ENCODE measurements around the gene THAP3.
"Not testable (repeated sequence)": the region's sequence is repeated elsewhere in the genome, so short reads cannot be mapped to it uniquely, and the experiment has no call there.

THAP3 gene

DNA sequence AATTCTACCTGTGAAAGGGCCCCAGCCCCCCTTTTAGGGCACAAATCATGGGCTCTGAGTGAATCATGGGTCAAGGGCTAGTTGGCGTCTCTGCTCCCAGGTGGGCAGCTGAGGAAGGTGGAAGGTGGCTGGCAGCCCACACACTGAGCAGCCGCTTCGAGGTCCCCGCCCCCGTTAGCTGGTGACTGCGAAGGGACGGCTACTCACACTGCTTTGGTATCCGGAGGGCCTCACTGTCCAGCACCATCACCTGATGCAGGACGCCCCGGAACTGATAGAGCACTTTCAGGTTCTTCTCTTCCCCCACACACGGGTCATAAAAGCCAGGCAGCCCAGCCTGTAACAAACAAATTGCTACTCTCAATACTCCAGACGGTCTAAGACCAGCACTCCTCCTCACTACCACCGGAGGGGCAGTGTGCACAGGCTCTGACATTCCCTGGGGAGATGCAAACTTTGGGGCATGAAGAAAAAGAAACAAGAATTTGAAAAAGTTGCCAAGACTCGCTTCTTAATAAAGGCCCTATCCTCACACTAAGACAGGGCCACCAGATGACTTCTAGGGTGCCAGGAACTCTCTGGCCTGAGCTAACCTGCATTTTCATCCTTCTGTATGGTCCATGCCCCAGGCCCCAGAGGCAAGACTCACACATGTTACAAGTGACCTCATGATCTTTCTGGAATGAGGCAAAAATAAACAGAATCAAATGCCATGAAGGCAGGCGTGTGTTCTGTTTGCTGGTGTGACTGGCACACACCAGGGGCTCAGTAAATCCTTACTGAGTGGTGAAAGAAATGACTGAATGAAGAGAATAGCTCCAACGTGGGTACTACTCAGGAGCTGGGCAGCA, 11.5 kb downstream of the THAP3 start:
- peak; percentile 7 for DNase-seq

DNA sequence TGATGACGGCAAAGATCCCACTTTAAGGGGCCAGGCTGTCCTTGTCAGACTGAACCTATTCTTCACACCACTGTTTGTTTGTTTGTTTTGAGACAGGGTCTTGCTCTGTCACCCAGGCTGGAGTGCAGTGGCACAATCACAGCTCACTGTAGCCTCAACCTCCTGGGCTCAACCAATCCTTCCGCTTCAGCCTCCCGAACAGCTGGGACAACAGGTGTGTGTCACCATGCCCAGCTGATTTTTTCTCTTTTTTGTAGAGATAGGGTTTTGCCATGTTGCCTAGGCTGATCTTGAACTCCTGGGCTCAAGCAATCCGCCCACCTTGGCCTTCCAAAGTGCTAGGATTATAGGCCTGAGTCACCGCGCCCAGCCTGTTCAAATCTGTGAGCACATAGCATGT, 12.1 kb downstream of the THAP3 start:
- not testable (repeated sequence) for DNase-seq

DNA sequence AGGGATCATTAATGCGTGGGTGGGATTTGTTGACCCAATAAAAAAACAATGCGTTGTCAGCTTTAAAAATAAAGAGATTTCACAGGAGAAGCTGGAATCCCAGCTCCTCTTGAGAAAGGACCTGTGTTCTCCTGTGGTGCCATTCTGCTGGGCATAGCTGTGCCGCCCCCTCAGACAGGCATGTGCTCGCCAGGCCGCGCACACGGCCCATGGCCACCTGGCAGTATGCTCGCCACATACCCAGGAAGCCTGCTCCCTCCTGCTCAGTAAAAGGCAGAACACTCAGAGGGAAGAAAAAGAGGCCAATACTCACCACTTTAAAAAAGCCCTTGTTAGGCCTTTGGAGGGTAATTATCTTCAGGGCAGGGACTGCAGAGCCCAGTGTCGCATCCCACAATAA, 13.1 kb downstream of the THAP3 start:
- DNase-seq, result no peak

DNA sequence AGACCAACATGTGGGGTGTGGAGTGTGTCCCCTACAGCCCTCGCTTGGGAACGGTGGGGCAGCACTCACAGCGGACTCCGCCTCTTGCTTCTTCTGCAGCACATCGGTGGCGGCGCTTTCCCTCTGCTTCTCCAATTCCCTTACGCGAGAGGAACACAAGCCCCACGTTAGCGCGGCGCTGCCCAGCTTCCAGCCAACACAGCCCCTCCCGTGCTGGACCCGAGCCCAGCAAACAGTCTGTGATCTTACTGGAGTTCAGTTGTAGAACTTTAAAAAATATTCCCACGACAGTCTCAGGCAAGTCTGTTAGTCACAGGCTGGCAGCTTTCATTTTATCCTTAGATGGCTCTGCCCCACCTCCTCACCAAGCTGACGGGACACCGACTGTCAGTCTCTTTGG, 13.6 kb downstream of the THAP3 start:
- DNase-seq, result peak; percentile 30

DNA sequence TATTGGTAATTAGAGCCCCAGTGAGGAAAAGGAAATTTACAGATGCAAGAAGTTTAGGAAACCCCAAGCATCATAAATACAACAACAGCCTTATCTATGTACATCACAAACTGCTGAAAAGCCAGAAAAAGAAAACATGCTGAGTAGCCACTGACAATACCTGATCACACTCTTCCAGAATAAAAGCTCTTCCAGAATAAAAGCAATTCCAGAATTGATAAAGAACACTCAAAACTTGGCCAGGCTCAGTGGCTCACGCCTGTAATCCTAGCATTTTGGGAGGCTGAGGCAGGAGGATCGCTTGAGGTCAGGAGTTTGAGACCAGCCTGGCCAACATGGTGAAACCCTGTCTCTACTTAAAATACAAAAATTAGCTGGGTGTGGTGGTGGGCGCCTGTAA, 16.2 kb downstream of the THAP3 start:
- DNase-seq, result not testable (repeated sequence)

DNA sequence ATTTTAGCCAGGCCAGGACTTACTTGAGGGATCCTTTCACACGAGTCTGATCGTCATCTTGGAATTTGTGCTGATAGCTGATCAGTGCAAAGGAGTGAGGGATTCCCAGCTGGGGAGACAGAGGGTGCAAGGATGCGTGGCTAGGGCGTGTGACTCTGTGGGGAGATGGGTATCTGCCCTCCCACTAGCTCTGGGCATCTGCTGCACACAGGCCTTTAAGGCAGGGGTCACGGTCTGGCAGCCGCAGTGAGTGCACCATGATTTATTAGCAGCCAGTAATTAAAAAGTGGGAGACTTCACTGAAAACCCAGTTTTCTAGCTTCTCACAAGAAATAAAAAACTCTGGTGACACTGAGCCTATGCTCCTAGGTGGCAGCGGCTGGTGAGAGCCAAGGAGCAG, 20.4 kb downstream of the THAP3 start:
- no peak for DNase-seq

DNA sequence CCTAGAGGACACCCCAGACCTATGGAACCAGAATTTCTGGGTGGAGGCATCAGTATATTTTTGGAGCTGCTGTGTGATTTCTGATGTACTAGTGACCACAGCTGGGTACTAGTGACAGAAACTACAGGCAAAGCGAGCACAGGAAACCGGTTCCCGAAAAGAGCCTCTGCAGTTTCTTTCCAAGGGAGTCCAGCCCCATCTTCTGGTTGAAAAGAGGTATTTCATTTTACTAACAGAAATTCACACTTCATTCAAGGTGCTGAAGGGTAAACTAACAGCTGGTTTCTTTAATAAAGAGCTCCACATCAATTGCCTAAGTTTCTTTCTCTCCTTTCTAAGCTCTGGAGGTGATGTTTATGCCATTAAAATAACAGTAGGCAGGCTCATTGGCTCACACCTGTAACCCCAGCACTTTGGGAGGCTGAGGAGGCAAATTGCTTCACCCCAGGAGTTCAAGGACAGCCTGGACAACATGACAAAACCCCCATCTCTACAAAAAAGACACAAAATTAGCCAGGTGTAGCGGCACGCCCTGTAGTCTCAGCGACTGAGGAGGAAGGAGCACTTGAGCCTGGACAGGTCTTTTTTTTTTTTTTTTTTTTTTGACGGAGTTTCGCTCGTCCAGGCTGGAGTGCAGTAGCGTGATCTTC, 22.0 kb downstream of the THAP3 start:
- DNase-seq, result peak; percentile 48

DNA sequence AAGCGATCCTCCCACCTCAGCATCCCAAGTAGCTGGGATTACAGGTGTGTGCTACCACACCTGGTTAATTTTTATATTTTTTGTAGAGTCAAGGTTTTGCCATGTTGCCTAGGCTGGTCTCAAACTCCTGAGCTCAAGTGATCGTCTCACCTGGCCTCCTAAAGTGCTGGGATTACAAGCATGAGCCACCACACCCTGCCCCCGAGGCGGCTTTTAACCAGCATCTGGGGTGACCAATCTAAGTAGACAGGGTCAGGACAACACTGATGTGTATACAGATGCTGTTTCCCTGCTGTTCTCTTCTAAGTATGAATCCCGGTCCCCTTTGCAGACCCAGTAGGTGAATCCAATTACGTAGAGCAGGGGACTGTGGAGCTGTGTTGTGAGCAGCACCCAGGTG, 23.9 kb downstream of the THAP3 start:
- DNase-seq, result no peak

DNA sequence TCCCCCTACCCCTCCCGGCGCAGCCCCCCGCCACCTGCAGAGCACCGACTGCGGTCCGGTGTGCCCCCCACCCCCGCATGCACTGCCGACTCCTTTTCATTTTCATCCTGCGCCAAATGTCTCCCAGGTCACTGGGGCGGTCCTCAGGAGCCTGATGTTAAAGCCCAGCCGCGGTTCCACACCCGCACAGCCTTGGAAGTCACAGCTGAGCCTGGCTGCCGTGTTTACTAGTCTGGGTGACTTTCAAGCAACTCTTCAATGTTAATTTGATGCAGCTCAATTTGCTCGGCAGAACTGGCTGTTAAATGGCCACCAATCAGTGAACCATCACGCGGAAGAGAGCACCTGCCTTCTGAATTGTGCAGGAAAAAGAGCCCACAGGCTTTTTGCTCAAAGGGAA, 27.2 kb downstream of the THAP3 start:
- no peak for DNase-seq

DNA sequence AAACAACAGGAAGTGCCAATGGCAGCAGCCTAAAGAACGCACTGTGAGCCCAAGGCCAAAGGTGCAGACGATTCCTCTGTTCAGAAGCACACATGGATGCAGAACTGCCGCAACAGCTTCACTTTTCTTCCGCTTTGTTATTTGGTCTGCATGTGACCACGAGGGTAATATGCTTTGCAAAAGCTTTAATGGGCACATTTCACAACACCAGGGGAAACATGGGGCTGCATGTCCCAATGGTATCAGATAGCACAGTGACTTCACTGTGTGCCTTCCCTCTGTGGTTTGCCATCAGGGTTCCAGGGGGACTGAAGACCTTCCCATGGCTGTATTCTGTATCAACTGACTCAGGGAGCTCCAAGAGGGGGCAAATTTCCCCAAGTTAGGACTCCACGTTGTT, 28.3 kb downstream of the THAP3 start:
- DNase-seq, result no peak

DNA sequence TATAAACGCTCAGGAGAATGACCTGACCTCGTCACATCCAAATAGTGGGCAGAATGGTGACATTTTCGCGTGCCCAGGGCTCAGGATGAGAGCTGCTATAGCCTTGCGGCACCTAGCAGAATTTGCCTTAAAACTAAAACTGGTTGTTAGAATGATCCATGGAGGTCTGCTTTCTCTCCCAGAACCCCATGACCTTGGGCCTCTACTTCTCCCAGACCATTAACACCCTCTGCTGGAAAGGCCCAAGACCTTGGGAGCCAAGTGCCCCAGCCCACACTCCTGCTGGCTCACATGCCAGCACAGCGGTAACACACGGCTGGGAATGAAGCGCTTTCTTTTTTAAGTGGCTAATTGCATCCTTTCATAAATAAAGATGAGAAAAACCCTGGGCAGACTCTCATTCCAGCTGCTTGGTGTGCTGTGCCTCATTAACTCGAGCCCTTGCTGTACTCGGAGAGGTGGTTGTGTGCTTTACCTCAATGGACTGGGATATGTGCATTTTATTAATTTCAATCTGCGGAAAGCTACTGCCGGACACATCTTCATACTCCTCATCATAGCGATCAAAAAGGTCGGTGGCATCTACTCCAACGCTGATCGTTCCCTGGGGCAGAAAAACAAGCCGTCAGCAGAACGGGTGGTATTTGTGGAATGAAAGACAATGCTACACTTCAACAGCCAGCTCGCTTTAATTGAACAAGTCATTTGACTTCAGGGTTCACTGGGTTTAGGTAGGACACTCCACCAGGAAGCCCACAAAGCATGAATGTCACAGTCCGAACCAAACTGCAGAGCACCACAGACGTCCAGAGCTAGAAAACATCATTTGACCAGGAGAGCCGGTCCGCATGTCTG, 29.0 kb downstream of the THAP3 start:
- no peak for DNase-seq

DNA sequence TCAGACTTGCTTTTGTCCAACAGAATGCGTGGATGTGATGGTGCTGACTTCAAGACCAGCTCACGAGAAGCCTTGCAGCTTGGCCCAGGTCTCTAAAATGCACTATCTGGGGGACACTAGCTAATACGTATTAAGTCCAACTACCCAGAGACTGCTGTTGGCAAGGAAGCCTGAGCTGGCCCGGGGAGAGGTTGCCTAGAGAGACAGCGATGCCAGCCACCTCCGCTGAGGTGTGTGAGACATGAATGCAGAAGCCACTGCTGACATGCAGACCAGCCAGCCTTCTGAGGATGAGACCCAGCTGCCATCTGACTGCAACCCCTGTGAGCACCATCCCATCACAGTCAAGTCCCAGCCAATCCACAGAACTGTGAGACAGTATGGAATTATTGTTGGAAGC, 32.5 kb downstream of the THAP3 start:
- DNase-seq, result no peak

DNA sequence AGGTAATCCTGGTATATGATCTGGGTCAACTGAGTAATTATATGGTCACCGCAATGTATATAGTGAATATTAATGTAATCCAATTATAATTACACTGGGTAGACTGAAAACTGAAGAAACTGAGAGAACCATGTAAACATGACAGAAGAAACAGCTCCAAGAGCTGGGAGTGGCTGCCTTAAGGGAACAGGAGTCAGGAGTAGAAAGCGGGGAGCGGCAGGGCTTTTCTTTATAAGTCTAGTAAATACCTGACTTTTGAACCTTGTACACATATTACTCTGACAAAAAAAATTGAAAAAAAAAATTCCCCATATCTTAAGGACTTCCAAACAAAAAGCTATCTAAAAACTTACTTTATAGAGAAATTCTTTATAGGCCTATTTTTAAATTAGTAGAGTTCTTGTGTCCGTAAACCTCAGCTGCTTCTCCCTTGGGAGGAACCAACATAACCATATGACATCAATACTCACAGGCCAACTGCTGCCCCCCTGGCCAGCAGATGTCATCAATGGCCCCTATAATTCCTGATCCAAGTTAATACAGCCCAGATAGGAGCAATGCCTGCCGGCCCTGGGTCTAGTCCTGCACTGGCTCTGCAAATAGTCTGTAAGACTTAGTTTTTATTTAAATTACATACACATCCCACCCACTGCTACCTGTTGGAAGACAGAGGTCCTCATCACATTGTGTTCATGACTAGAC, 33.8 kb downstream of the THAP3 start:
- DNase-seq, result no peak

DNA sequence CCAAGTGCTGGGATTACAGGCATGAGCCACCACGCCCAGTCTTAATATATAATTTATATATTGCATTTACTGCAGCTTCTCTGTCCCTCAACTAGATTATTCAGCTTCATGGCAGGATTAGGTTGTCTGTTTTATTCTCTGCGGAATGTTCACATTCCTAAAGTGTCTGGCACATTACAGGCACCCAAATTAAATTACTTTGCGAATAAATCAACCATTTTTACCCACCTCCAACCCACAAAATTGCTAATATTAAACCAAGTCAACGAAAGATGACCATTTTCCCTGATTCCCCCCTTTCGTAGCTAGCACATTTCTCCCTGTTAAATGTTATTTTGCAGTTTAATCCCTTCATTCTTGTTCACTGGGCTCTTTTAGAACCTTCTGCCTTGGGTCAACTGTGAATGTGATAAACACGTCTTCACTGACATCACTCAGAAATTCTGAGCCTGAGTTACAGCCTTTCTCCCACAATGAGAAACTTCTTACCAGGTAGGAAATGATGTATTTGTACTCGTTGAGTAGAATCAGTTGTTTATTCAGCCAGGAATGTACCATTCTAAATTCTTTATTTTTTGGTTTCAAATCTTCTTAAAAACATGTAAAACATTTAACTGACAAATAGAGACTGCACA, 35.9 kb downstream of the THAP3 start:
- no peak for DNase-seq

DNA sequence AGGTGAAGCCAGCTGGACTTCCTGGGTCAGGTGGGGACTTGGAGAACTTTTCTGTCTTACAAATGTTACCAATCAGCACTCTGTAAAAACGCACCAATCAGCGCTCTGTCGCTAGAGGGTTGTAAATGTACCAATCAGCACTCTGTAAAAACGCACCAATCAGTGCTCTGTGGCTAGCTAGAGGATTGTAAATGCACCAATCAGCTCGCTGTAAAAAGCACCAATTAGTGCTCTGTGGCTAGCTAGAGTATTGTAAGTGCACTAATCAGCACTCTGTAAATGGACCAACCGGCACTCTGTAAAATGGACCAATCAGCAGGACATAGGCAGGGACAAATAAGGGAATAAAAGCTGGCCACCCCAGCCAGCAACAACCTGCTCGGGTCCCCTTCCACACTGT, 37.8 kb downstream of the THAP3 start:
- DNase-seq, result not testable (repeated sequence)

DNA sequence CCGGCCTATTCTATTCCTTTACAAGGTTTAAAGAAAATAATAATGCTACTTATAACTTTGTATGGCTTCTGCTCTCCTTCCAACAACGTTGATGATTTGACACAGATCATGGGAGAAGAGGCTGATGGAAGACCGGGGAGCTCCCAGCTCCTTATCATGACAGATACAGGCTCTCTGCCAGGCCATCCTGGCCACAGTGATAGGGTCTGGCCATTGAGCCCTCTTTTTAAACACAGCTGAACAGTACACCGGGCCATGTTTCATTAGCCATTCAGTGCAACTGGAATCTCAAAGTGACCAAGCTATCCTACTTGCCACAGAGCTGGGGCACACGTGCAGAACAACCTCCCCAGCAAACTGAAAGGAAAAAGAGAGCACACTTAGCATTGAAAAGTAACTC, 42.0 kb downstream of the THAP3 start:
- DNase-seq, result no peak

DNA sequence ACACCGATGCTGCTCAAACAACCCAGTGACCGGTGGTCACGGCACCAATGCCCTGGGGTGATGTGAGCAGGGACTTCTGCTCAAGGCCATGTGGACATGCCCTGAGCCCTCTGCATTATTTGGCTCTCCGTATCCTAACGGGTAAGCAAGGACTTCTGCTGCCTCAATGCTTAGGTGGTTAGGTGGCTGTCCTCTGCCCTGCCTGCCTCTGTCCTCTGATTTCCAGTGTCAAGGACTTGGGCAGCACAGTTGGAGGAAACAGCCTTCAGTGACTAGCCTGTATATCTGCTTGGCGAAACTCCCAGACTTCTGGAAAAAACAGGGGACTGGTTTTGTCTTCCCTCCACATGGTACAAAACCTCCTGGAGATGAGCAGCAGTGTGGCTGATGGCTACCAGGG, 42.5 kb downstream of the THAP3 start:
- DNase-seq, result no peak

DNA sequence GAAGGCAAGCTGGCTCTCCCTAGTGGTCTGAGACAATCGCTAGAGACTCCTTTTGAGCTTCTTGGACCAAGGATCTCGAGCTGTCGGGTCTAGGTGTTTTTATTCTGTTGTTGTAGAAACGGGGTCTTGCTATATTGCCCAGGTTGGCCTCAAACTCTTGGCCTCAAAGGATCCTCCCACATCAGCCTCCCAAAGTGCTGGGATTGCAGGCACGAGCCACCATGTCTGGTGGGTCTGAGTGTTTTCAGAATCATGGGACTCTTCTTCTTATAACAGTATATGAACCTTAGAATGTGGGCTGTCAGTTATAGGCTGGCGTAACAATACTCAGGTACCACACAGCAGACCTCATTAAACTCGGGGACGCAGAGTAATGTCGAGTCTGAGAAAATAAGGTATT, 43.8 kb downstream of the THAP3 start:
- DNase-seq, result no peak

DNA sequence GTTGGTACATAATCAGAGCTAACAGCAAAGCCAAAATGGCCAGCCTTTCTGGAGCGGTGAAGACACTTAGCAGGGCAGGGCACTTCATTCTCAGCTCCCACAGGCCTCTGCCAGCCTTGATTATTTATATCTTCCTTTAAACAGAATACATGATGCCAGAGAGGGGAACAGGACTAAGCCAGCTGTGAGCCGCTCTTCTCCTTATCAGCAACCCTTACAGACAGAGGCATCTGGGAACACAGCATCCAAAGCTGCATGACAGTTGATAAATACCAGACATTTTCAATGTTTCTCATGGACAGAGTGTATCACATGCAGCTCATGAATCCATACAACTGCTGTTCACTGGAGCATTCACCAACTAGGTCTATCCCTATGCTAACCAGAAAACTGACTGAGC, 47.9 kb downstream of the THAP3 start:
- no peak for DNase-seq

DNA sequence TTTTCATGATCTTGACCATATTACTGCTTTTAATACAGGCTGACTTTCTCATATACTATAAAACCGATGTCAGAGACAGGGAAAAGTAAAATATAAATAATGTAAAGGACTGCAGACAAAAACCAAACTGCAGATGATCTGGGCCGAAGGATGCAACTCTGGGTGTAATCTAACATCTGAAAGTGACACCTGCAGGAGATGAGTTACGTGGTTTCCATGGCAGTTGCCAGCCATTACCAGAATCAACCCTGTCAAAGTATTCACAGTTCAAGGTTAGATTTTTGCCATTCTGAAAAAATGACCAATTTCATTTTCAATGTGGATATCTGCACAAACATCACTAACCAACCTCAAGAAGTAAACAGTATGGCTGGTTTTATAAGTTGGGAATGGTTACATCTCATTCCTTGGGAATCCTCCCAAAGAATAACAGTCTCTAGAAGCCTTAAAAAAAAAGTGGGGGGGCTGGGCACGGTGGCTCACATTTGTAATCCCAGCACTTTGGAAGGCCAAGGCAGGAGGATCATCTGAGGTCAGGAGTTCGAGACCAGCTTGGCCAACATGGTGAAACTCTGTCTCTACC, 49.2 kb downstream of the THAP3 start:
- no peak for DNase-seq

DNA sequence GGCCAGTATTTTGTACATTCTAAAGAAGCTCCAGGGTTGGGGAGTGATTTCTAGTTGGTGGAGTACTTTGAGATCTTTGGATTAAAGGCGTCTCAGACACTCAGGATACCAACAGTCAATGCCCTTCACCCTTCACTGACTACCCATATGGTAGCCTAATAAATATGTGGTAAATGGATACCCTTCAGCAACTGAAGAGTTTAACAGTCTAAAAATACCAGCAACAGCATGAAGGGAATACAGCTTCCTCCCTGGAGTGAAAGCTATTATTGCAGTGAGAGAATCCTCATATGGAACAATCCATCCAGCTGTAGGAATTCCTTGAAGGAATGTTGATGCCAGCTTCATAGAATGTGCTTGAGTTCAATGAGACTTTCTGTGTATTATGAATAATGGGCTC, 50.1 kb downstream of the THAP3 start:
- DNase-seq, result no peak

DNA sequence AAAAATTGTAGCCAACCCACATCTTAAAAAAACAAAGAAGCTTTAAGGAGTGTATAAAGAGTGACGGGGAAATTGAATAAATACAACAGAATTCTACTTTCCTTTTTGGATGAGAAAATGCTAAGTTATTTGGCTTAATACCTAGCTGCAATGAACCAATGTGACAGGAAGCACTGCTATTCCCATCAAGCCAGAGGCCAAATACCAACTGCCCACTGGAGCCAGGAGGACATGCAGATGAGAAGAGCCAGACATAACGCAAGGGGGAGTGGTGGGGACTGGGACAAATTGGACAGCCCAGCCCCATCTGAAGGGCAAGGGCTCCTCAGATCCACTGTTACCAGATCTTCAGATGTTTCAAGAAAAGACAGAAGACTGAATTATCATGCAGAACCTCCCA, 51.3 kb downstream of the THAP3 start:
- DNase-seq, result no peak

All from fibroblast of skin of right biceps (primary cell).